Thyroid gland (tissue), 4 donors: ENCODE data around the gene ARHGEF1.

Experiments
- POLR2A ChIP-seq, 2 donors: fragments of 450-650 bp; IDR thresholded peaks; one replicate each; pipeline ENCODE4 v1.6.1; 2017; ENCODE audit warnings: antibody characterized with exemption in 2 of 2, mild to moderate bottlenecking in 2 of 2, moderate library complexity in 1 of 2
- TF ChIP-seq, protein P1 (sequence below), 6 experiments: fragments of 200-600 bp in 3 of 6; fragments of 450-650 bp in 3 of 6; sonication (generic) in 3 of 6; IDR thresholded peaks; one replicate each; pipeline ENCODE4 v1.5.1; 2016 to 2019; ENCODE audit warnings: antibody characterized with exemption in 6 of 6, mild to moderate bottlenecking in 2 of 6, inconsistent platforms in 1 of 6, moderate library complexity in 1 of 6

DNA sequence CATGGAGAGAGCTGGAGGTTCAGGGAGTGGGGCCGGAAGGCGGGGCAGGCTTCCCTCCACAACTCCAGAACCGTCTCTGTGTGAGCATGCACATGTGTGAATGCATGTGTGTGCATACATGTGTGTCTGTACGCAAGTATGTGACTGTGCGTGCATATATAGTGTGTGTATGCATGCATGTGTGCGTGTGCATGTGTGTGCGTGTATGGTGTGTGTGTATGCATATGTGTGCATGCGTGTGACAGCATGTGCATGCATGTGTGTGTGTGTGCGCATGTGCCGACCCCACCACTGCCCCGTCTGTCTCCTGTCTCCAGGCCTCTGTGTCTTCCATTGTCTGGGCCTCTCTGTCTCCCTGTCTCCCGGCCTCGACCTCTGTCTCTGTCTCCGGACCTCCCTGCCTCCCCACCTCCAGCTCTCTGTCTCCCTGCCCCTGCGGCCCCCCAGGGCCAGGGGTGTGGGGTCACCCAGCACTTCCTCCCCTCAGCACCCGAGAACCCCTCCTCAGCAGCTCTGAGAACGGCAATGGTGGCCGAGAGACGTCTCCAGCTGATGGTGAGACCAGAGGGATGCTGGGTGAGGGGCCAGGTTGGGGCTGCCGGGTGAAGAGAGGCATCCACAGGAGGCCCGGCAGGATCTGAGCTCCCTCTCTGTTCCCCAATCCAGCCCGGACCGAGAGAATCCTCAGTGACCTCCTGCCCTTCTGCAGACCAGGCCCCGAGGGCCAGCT lies 22.5 kb downstream of the ARHGEF1 start:
- TF ChIP-seq, protein P1, sequence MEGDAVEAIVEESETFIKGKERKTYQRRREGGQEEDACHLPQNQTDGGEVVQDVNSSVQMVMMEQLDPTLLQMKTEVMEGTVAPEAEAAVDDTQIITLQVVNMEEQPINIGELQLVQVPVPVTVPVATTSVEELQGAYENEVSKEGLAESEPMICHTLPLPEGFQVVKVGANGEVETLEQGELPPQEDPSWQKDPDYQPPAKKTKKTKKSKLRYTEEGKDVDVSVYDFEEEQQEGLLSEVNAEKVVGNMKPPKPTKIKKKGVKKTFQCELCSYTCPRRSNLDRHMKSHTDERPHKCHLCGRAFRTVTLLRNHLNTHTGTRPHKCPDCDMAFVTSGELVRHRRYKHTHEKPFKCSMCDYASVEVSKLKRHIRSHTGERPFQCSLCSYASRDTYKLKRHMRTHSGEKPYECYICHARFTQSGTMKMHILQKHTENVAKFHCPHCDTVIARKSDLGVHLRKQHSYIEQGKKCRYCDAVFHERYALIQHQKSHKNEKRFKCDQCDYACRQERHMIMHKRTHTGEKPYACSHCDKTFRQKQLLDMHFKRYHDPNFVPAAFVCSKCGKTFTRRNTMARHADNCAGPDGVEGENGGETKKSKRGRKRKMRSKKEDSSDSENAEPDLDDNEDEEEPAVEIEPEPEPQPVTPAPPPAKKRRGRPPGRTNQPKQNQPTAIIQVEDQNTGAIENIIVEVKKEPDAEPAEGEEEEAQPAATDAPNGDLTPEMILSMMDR (IDR thresholded peaks at IDR 0.05), result no peak
- TF ChIP-seq POLR2A (IDR thresholded peaks at IDR 0.05), result no peak
